ENCODE results near the gene CUX1. TPM values are rescaled to one million over a fixed set of nuclear protein-coding genes. Genes with fewer than 3 reads are reported as not detected.
"Not testable (repeated sequence)": the region's sequence is repeated elsewhere in the genome, so short reads cannot be mapped to it uniquely, and the experiment has no call there.

The CUX1 gene
- total RNA-seq, 1 donor from 2014 or later: 56.5 TPM

DNA sequence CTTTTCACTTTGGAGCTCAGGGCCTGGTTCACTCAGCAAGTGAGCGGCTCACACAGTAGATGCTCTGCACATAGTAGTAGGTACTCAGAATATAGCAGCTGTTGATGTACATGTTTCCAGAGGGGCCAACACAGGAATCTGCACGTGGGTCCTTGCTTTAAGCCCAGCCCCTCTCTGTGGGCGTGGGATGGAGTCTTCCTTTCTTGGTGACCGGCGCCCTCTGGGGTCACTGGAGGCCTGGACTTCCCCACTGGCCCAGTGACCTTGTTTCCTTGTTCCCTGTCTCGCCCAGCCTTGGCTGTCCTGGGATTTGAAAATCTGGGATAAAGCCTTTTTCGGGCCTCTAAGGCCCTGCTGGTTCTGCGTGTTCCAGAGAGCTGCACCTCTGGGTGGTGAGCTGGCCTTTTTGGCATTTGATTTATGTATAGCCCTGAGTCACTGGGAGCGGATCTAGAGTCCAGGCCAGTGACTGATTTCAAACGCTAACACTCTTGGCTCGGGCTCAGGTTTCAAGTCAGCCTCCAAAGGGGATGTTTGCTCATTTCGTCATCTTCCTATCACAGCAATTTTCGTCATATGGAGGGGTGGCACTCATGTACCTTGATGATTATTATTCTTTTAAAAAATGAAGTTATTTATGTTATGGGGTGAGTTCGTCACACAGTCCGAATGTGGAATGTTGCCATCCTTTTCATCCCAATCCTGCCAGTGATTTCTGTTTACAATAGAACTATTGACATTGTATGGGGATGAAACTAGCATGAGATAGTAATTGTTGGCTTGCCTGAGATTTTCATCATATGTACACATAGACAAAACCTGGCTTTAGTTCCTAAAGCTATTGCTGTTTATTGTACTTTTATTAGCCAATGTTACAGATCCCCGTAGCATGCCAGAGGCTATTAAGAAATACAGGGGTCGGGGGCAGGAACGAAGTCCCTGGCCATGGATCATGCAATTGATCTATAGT is 65.5 kb downstream of the CUX1 start:
- TF ChIP-seq, protein P1, sequence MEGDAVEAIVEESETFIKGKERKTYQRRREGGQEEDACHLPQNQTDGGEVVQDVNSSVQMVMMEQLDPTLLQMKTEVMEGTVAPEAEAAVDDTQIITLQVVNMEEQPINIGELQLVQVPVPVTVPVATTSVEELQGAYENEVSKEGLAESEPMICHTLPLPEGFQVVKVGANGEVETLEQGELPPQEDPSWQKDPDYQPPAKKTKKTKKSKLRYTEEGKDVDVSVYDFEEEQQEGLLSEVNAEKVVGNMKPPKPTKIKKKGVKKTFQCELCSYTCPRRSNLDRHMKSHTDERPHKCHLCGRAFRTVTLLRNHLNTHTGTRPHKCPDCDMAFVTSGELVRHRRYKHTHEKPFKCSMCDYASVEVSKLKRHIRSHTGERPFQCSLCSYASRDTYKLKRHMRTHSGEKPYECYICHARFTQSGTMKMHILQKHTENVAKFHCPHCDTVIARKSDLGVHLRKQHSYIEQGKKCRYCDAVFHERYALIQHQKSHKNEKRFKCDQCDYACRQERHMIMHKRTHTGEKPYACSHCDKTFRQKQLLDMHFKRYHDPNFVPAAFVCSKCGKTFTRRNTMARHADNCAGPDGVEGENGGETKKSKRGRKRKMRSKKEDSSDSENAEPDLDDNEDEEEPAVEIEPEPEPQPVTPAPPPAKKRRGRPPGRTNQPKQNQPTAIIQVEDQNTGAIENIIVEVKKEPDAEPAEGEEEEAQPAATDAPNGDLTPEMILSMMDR (IDR thresholded peaks at IDR 0.05; ENCODE audit: partially characterized antibody, unreplicated experiment): no peak
- Mint-ChIP-seq H3K36me3 (ENCODE audit: unreplicated experiment) (no peaks in the 10 kb centered on the region), H3K27me3 (ENCODE audit: unreplicated experiment) (no peaks in the 10 kb centered on the region), H3K4me1 (ENCODE audit: low read depth, unreplicated experiment) (peaks cover 38% of the 10 kb centered on the region), H3K4me3 (ENCODE audit: unreplicated experiment) (no peak overlapping the region), H3K9me3 (ENCODE audit: unreplicated experiment) (no peaks in the 10 kb centered on the region), H3K27ac (ENCODE audit: unreplicated experiment) (no peak overlapping the region)
- DNase-seq: no peak

DNA sequence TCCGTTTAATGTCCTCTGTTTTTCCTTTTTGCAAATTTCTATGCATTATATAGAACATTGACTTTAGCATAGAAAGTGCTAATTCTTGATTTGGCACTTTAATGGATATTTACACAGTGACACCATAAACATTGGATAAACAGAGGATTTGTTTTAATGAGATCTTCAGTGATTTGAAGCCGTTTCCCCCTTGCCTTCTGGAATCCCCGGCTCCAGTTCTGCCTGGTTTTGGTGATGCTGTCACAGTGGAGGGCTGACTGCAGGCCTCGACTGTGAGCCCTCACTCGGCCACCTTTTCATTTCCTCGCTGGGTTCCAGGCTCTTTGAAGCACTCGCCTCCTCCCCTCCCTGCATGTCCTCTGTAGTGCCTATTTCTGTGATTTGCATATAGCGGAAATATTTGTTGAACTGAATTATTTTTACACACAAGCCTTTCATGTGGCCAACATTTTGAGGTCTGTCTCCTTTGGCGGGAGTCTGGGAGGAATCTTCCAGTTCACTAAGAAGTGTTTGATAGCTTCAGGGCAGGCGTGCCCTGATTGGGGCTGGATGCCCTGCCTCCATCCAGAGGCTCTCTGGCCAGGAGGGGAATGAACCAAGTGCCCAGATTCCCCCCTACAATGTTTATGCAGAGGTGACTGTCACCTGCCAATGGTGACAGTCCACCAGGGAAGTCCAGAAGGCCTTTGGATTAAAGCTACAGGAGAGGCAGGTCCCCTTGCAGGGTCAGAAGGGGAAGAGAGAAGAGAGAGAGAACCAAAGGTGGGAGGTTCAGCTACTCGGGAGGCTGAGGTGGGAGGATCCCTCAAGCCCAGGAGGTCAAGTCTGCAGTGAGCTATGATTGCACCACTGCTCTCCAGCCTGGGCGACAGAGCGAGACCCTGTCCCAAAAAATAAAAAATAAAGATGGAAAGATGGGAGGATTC is 67.5 kb downstream of the CUX1 start:
- H3K9me3 Mint-ChIP-seq (ENCODE audit: unreplicated experiment): no peaks in the 10 kb centered on the region
- no peaks in the 10 kb centered on the region for H3K36me3 Mint-ChIP-seq (ENCODE audit: unreplicated experiment)
- H3K4me3 Mint-ChIP-seq (ENCODE audit: unreplicated experiment): no peak overlapping the region
- peaks cover 33% of the 10 kb centered on the region for H3K4me1 Mint-ChIP-seq (ENCODE audit: low read depth, unreplicated experiment)
- H3K27me3 Mint-ChIP-seq (ENCODE audit: unreplicated experiment): no peaks in the 10 kb centered on the region
- TF ChIP-seq, protein P1 (IDR thresholded peaks at IDR 0.05; ENCODE audit: partially characterized antibody, unreplicated experiment): no peak
- DNase-seq: no peak
- no peak overlapping the region for H3K27ac Mint-ChIP-seq (ENCODE audit: unreplicated experiment)

DNA sequence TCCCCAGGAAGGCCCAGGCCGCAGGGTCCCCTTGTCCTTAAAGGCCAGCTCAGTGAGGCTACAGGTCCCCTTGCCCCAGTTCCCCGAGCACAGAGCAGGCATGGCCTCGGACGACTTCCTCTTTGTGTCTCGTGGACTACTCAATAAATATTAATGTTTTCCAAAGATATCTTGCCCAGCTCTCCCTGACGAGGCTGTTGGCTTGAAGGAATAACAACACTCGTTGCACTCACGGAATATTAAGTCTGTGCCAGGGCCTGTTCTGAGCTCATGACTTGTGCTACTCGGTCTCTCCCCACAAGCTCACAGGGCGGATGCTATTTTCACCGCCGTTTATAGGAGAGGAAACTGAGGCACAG is 68.2 kb downstream of the CUX1 start:
- Mint-ChIP-seq H3K9me3 (ENCODE audit: unreplicated experiment) (no peaks in the 10 kb centered on the region), H3K36me3 (ENCODE audit: unreplicated experiment) (no peaks in the 10 kb centered on the region), H3K4me1 (ENCODE audit: low read depth, unreplicated experiment) (peaks cover 28% of the 10 kb centered on the region), H3K27me3 (ENCODE audit: unreplicated experiment) (no peaks in the 10 kb centered on the region), H3K4me3 (ENCODE audit: unreplicated experiment) (no peak overlapping the region), H3K27ac (ENCODE audit: unreplicated experiment) (no peak overlapping the region)
- TF ChIP-seq, protein P1 (IDR thresholded peaks at IDR 0.05; ENCODE audit: partially characterized antibody, unreplicated experiment): no peak
- DNase-seq: no peak

DNA sequence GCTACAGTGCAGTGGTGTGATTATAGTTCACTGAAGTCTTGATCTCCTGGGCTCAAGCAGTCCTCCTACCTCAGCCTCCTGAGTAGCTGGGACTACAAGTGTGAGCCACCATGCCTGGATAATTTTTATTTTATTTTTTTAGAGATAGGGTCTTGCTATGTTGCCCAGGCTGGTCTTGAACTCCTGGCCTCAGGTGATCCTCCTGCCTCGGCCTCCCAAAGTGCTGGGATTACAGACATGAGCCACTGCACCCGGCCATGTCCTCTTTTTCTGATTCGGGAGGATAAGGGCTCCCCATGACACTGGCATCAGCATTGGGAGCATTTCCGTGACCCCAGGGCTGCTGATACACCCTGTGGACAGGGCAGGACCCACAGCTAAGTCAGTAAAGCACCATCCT is 69.9 kb downstream of the CUX1 start:
- H3K27me3 Mint-ChIP-seq (ENCODE audit: unreplicated experiment); H3K9me3 Mint-ChIP-seq (ENCODE audit: unreplicated experiment); H3K4me3 Mint-ChIP-seq (ENCODE audit: unreplicated experiment); H3K36me3 Mint-ChIP-seq (ENCODE audit: unreplicated experiment); H3K27ac Mint-ChIP-seq (ENCODE audit: unreplicated experiment); DNase-seq: not testable (repeated sequence)
- peaks cover 25% of the 10 kb centered on the region for H3K4me1 Mint-ChIP-seq (ENCODE audit: low read depth, unreplicated experiment)

DNA sequence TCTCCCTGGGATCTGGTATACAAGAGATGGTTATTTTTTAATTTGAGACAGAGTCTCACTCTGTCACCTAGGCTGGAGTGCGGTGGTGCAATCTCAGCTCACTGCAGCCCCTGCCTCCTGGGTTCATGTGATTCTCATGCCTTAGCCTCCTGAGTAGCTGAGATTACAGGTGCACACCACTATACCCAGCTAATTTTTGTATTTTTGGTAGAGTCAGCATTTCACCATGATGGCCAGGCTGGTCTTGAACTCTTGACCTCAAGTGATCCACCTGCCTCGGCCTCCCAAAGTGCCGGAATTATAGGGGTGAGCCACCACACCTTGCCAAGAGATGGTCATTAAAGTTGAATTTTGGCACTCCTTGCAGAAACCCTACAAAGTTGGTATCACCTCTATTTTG is 71.1 kb downstream of the CUX1 start:
- H3K4me1 Mint-ChIP-seq (ENCODE audit: low read depth, unreplicated experiment): peaks cover 20% of the 10 kb centered on the region
- H3K36me3 Mint-ChIP-seq (ENCODE audit: unreplicated experiment); H3K27ac Mint-ChIP-seq (ENCODE audit: unreplicated experiment); H3K9me3 Mint-ChIP-seq (ENCODE audit: unreplicated experiment); H3K27me3 Mint-ChIP-seq (ENCODE audit: unreplicated experiment); H3K4me3 Mint-ChIP-seq (ENCODE audit: unreplicated experiment); DNase-seq: not testable (repeated sequence)
